ENCODE results near the gene PAFAH1B2. TPM values are rescaled to one million over a fixed set of nuclear protein-coding genes. Genes with fewer than 3 reads are reported as not detected.
"Not testable (repeated sequence)": the region's sequence is repeated elsewhere in the genome, so short reads cannot be mapped to it uniquely, and the experiment has no call there.

PAFAH1B2 gene
- total RNA-seq, 8 experiments from 2014 or later: 56.8 to 115 (median 75.8) TPM

DNA sequence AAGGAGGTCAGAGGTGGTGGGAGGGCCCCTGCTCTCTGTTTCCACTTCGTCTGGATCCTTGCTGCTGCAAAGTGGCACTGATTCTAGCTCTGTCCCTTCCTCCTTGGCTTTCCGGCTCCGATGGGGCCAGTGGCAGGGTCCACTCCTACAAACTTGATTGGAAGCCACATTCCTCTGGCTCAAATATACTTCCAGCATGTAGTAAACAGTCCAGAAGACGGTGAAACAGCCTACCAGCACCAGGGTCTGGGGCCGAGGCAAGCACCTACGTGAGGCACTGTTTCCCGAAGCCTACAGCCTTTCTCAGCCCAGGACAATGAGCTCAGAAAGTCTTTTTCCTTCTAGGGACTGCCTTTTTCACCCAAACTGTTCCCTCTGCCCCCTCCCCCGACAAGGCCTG, 62.0 kb downstream of the PAFAH1B2 start:
- H3K4me3 ChIP-seq; ATAC-seq (replicated peaks in 6 of 8); in situ Hi-C loops (cut with MboI; ENCODE audit: low pct_unique_long_range_greater_than_20kb in 2 of 9, low sequenced_read_pairs in 9 of 9, unreplicated experiment in 9 of 9); H3K4me1 ChIP-seq (replicated peaks in 1 of 2); H3K27ac ChIP-seq: not testable (repeated sequence)
- no CpG with 5 or more reads among the region's 8 CpGs for WGBS, 10 experiments

DNA sequence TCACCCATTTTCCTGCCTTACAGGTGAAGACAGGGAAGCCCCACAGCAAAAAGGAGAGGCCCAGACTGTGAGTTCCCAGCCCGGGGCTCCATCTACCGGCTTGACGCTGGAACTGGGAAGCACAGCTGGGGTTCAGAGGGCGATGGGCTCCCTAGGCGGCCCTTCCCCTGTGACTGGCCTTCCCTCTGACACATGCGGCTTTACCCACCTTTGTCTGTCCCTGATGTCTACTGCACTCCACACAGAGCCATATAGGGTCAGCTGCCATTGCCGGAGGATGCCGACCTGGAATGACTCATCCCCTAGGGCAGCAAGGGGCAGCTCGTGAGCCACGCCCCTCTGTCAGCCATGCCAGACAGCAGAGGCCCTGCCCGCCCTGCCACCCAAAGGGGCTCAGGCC, 62.8 kb downstream of the PAFAH1B2 start:
- H3K4me1 ChIP-seq (replicated peaks in 1 of 2); H3K27ac ChIP-seq; H3K4me3 ChIP-seq; in situ Hi-C loops (cut with MboI; ENCODE audit: low pct_unique_long_range_greater_than_20kb in 2 of 9, low sequenced_read_pairs in 9 of 9, unreplicated experiment in 9 of 9): not testable (repeated sequence)
- ATAC-seq (replicated peaks in 6 of 8): peak in 5 of 8 experiments; percentile 51 to 65 (median 52)
- no CpG with 5 or more reads among the region's 11 CpGs for WGBS, 10 experiments

DNA sequence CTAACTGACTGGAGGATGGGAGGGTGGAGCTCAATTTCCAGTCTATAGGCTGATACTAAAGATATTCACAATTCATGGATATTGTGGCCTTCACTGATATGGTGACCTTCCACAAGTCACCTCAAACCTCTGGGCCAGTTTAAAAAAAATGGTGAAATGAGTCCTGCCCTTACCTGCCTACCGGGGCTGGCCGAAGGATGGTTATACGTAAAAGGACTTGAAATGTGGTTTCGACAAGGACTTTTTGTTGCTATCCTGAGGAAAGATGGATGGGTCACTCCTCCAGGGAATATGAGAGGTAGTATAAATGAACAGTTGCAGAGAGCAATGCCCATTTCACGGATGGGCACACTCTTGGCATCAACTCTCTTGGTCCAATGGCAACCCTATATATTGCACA, 63.4 kb downstream of the PAFAH1B2 start:
- in situ Hi-C loops (cut with MboI; ENCODE audit: low pct_unique_long_range_greater_than_20kb in 2 of 9, low sequenced_read_pairs in 9 of 9, unreplicated experiment in 9 of 9); H3K4me1 ChIP-seq (replicated peaks in 1 of 2); ATAC-seq (replicated peaks in 6 of 8); H3K4me3 ChIP-seq; H3K27ac ChIP-seq: not testable (repeated sequence)
- 90% methylated on average over 2 of the region's 5 CpGs; no CpG with 5 or more reads in 9 of the 10 experiments for WGBS, 10 experiments

DNA sequence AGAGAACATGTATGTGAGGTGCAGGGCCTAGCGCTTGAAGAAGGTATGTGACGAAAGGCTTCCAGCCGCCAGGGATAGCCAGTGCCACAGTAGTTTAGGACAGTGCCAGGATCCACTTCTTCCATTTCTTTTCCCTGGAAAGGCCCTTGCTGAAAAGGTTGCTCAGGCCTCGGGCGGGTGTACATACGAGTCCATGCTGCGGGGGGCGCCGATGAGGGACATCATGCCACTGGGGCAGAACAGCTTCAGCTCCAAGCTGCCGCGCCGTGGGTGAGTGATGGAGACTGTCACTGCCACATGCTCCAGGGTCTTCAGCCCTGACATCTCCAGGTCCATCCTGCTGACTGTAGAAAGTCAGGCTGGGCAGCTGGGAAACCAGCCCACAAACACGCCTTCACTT, 64.6 kb downstream of the PAFAH1B2 start:
- in situ Hi-C loops (cut with MboI; ENCODE audit: low pct_unique_long_range_greater_than_20kb in 2 of 9, low sequenced_read_pairs in 9 of 9, unreplicated experiment in 9 of 9); H3K4me1 ChIP-seq (replicated peaks in 1 of 2); H3K4me3 ChIP-seq; ATAC-seq (replicated peaks in 6 of 8); H3K27ac ChIP-seq: not testable (repeated sequence)
- no CpG with 5 or more reads among the region's 13 CpGs for WGBS, 10 experiments

DNA sequence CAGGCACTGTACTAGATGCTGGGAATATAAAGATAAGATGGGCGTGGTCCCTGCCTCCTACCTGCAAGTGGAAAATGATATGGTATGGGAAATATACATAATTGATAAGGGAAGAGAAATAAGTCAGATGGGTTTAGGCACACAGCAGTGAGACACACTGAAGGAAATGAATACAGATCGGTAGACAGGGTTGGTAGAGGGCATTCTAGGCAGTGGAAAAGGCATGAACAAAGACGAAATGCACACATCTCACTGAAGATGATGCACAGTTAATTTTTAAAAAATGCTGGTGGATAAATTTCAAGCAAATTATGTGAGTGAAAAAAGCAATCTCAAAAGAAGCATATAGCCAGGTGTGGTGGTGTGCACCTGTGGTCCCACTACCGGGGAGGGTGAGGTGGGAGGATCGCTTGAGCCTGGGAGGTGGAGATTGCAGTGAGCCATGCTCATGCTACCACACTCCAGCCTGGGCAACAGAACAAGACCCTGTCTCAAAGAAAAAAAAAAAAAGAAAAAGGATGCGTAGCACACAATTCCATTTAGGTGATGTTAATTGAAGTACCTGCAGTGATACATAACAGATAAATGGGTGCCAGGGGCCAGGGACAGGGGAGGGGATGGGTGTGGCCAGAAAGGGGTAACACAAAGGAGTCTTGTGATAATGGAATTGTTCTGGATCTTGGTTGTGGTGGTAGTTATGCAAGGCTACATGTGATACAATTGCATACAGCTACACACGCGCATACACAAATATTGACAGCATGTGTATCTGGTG, 65.5 kb downstream of the PAFAH1B2 start:
- H3K4me1 ChIP-seq (replicated peaks in 1 of 2); in situ Hi-C loops (cut with MboI; ENCODE audit: low pct_unique_long_range_greater_than_20kb in 2 of 9, low sequenced_read_pairs in 9 of 9, unreplicated experiment in 9 of 9); H3K27ac ChIP-seq; H3K4me3 ChIP-seq: not testable (repeated sequence)
- 66 to 100% (median 89%) methylated on average over 1 to 7 of the region's 8 CpGs for WGBS, 10 experiments
- peak in 3 of 8 experiments; percentile 68 to 83 (median 79) for ATAC-seq (replicated peaks in 6 of 8)

DNA sequence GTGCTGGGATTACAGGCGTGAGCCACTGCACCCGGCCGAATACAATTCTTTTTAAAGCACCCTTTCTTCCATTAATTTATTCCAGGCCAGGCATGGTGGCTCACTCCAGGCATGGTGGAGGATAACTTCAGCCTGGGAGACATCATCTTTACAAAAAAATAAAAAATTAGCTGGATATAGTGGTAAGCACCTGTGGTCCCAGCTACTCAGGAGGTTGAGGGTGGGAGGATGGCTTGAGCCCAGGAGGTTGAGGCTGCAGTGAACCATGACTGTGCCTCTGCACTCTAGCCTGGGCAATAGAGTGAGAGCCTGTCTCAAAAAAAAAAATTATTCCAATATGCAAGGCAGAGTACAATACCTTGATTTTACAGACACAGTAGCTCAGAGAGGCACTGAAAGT, 66.5 kb downstream of the PAFAH1B2 start:
- Histone ChIP-seq H3K4me3 (no peak overlapping the region), H3K27ac (no peak overlapping the region), H3K4me1 (replicated peaks in 1 of 2) (no peaks in the 10 kb centered on the region)
- 89 to 100% methylated on average over 2 to 3 of the region's 3 CpGs; no CpG with 5 or more reads in 8 of the 10 experiments for WGBS, 10 experiments
- ATAC-seq (replicated peaks in 6 of 8): no peak
- in situ Hi-C loops (cut with MboI; ENCODE audit: low pct_unique_long_range_greater_than_20kb in 2 of 9, low sequenced_read_pairs in 9 of 9, unreplicated experiment in 9 of 9): no loop called here

DNA sequence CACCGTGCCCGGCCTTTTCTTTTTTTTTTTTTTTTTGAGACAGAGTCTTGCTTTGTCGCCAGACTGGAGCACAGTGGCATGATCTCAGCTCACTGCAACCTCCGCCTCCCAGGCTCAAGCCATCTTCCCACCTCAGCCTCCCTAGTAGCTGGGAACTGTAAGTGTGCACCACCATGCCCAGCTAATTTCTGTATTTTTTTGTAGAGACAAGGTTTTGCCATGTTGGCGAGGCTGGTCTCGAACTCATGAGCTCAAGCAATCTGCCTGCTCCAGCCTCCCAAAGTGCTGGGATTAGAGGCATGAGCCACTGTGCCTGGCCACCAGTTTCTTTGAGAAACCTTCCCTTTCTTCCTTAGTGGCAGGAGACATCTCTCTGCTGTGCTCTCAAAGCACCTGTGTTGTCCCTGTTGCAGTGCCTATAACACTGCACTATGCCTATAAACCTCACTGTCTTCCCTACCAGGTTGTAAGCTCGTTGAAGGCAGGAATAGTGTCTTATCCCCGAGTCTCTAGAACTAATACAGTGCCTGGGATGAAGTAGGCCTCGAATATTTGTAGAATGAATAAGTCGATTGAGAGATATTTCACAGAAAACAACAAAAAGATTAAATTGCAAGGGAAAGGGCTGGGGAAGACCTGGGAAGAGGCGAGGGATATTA, 68.7 kb downstream of the PAFAH1B2 start:
- in situ Hi-C loops (cut with MboI; ENCODE audit: low pct_unique_long_range_greater_than_20kb in 2 of 9, low sequenced_read_pairs in 9 of 9, unreplicated experiment in 9 of 9): no loop called here
- 82 to 100% (median 96%) methylated on average over 2 to 9 of the region's 11 CpGs for WGBS, 10 experiments
- Histone ChIP-seq H3K4me1 (replicated peaks in 1 of 2) (no peaks in the 10 kb centered on the region), H3K4me3 (no peak overlapping the region), H3K27ac (no peak overlapping the region)
- ATAC-seq (replicated peaks in 6 of 8): no peak

DNA sequence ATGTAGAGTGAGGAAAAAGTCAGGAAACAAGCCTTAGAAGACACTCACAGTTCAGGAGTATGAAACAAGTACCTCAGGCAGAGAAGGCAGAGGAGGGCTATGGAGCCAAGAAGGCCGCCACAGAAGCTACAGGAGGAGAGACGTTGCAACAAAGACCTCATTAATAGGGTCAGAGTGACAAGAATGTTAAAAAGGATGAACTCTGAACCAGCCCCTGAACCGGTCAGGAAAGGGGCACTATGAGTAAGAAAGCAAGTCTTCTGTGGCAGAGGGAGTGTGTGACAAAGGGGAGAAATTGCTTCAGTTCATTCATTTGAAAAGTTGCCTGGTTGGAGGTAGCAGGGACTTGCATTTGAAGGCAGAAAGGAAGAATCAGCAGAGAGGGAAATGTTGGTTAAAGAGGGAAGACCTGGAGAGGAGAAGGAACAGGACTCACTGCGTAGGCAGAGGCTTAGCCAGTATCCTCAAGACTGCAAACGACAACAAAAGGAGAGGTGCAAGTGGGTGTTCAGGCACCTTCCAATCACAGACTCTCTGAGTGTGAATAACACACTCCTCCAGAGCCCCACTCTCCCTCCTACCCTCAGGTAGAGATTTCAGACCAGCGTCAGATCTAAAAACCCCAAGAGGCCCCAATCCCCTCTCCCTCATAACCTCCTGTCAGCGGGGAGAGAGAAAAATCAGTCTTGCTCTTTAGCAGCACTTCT, 70.5 kb downstream of the PAFAH1B2 start:
- no peak overlapping the region for H3K4me3 ChIP-seq
- in situ Hi-C loops (cut with MboI; ENCODE audit: low pct_unique_long_range_greater_than_20kb in 2 of 9, low sequenced_read_pairs in 9 of 9, unreplicated experiment in 9 of 9): no loop called here

DNA sequence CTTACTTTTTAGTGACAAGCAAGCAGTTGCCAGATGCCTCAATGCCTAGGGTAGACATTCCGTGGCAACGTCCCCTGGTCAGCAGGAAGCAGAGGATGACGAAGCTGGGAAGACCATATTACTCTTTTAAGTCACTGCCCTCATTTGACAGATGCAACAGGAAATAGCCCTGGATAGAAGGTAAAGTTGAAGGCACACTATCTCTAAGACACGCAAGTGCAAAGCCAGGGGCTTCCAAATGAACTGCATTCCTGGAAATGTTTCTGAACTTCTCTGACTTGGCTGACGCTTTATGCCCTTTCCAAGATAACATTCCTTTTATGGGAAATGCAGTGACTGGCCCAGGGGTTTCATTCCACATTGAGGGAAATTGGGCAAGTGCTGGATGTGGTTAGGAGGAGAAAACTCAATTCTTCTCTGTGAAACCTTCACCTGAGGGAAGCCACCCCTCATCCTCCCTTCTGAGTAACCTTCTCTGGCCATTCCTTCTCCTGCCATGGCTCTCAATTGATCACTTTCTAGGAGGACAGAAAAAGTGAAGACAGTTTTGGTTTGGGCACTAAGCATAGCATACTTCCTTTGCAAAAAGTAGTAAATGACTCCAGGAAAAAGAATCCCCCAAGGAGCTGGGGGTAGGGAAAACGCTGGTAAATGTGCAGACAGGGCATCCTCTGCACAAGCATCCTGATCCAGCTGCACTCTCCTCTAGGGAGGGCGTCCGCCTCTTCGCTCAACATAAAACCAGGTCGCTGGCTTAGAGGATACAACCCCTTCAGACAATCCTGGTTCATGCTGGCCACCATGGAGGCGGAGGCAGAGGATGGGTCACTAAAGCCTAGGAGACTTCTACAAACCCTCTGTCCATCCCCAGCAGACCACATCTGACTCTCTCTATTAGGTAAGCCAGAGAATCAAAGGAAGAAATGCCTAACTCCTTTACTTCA, 73.3 kb downstream of the PAFAH1B2 start:
- WGBS, 10 experiments: 67 to 100% (median 95%) methylated on average over 1 to 6 of the region's 11 CpGs; no CpG with 5 or more reads in 2 of the 10 experiments
- Histone ChIP-seq H3K27ac (no peak overlapping the region), H3K4me3 (no peak overlapping the region), H3K4me1 (replicated peaks in 1 of 2) (no peaks in the 10 kb centered on the region)
- in situ Hi-C loops (cut with MboI; ENCODE audit: low pct_unique_long_range_greater_than_20kb in 2 of 9, low sequenced_read_pairs in 9 of 9, unreplicated experiment in 9 of 9): no loop called here
- no peak for ATAC-seq (replicated peaks in 6 of 8)

More for the DNA sequence above, 70.5 kb downstream of the PAFAH1B2 start:
- WGBS, 10 experiments: 22 to 94% (median 52%) methylated on average over 2 to 6 of the region's 7 CpGs; no CpG with 5 or more reads in 1 of the 10 experiments
- H3K27ac ChIP-seq: no peak overlapping the region
- no peaks in the 10 kb centered on the region for H3K4me1 ChIP-seq (replicated peaks in 1 of 2)
- no peak for ATAC-seq (replicated peaks in 6 of 8)

DNA sequence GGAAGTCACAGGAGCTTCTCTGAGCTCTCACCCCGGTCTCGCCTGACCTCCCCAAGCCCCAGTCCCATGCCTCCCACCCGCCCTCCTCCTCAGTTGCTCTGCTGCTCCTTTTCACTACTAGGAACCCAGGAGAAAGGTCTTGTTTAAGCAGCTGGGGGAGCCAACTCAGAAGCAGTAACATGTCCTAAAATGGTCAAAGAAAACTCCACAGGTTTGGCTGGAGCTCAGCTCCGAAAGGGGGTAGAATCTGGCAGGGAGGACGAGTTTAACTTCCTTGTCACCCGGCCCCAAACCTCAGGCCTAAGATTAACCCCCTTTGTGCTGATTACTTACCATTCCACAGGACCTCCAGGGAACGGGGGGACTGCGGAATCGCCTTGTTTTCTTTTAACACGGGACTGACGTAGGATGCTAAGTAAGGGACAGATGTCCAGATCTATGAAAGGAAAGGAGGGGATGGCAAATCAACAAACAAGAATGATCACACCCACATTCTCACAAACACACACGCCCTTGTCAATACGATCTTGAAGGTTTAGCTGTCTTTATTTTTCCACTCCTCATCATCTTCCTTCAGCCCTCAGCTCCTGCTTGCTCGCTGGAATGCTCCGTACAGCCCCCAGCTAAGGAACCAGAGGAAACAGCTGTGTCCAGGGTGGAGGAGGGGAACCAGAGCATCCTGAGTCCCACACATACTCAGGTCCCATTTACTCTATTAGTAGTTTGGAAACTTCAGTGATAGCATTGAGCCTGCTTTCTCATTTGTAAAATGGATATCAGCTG, 74.2 kb downstream of the PAFAH1B2 start:
- 80 to 97% (median 86%) methylated on average over 1 to 11 of the region's 15 CpGs; no CpG with 5 or more reads in 2 of the 10 experiments for WGBS, 10 experiments
- H3K4me1 ChIP-seq (replicated peaks in 1 of 2): no peaks in the 10 kb centered on the region
- no peak overlapping the region for H3K27ac ChIP-seq
- ATAC-seq (replicated peaks in 6 of 8): no peak
- no peak overlapping the region for H3K4me3 ChIP-seq
- in situ Hi-C loops (cut with MboI; ENCODE audit: low pct_unique_long_range_greater_than_20kb in 2 of 9, low sequenced_read_pairs in 9 of 9, unreplicated experiment in 9 of 9): no loop called here

DNA sequence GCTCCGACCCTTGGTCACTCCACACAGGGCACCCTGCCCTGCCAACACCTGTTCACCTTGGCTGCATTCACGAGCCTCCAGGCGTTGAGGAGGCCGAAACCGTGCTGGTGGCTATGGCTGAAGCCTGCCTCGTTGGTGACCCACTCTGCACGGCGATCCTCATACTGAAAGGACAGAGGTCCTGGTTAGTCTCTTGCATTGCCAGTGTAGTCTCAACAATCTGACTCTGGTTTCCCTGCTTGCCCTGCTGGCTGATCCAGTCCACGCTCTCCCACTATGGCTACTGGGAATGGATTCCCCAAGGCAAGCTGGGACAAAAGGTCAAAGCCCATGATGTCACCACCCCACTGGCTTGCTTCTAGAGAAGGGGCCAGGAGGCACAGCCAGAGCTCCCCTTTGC, 74.9 kb downstream of the PAFAH1B2 start:
- WGBS, 10 experiments: 86 to 100% (median 93%) methylated on average over 1 to 7 of the region's 9 CpGs; no CpG with 5 or more reads in 4 of the 10 experiments
- H3K27ac ChIP-seq: no peak overlapping the region
- ATAC-seq (replicated peaks in 6 of 8): no peak
- H3K4me1 ChIP-seq (replicated peaks in 1 of 2): no peaks in the 10 kb centered on the region
- in situ Hi-C loops (cut with MboI; ENCODE audit: low pct_unique_long_range_greater_than_20kb in 2 of 9, low sequenced_read_pairs in 9 of 9, unreplicated experiment in 9 of 9): no loop called here
- no peak overlapping the region for H3K4me3 ChIP-seq

DNA sequence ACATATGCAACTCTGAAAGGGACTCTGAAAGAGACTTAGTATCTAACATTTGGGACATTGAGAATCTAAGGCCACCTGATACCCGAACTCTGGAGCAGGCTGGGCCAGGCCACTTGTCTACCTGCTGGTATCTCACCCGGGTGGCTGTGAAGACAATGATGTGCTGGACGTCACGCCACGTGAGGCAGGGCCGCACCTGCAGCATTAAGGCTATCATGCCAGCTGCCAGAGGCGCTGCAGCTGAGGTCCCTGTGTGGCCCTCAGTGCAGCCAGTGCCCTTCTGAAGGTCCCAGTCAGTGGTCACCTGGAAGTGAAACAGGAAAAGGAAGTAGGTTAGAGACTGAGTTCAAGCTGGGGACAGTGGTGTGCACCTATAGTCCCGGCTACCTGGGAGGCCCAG, 75.4 kb downstream of the PAFAH1B2 start:
- no peak for ATAC-seq (replicated peaks in 6 of 8)
- in situ Hi-C loops (cut with MboI; ENCODE audit: low pct_unique_long_range_greater_than_20kb in 2 of 9, low sequenced_read_pairs in 9 of 9, unreplicated experiment in 9 of 9): no loop called here
- 90 to 100% (median 97%) methylated on average over 1 to 6 of the region's 8 CpGs; no CpG with 5 or more reads in 5 of the 10 experiments for WGBS, 10 experiments
- no peak overlapping the region for H3K27ac ChIP-seq
- H3K4me3 ChIP-seq: no peak overlapping the region
- no peaks in the 10 kb centered on the region for H3K4me1 ChIP-seq (replicated peaks in 1 of 2)

All from motor neuron (in vitro differentiated cells).